Peyer's patch (tissue), 4 donors: ENCODE data around the gene PLXNC1. TPM values are rescaled to one million over a fixed set of nuclear protein-coding genes. Genes with fewer than 3 reads are reported as not detected.
A peak's percentile ranks its signal among the peaks of the same experiment; 100 is the strongest.

Source experiments
- DNase-seq, 3 donors: peaks; one replicate each; pipeline ENCODE4 v3.0.0-alpha.2; 2017 to 2019
- H3K27ac ChIP-seq, 4 donors: fragments of 200-600 bp; sonication (generic); one replicate each; pipeline ENCODE4 v1.5.1; 2016 to 2019
- H3K27me3 ChIP-seq, 2 donors: fragments of 200-600 bp; sonication (generic); one replicate each; pipeline ENCODE4 v1.5.1; 2019
- H3K36me3 ChIP-seq, 3 donors: fragments of 200-600 bp; sonication (generic); one replicate each; pipeline ENCODE4 v1.5.1; 2016 to 2019
- H3K4me1 ChIP-seq, 4 donors: fragments of 200-600 bp; sonication (generic); one replicate each; pipeline ENCODE4 v1.5.1; 2016 to 2019
- H3K4me3 ChIP-seq, 4 donors: fragments of 200-600 bp; sonication (generic); 1 replicate in 3 of 4; 2 replicates in 1 of 4; pipeline ENCODE4 v1.5.1; 2016 to 2019; ENCODE audit warnings: mild to moderate bottlenecking in 1 of 4
- H3K9me3 ChIP-seq, 4 donors: fragments of 200-600 bp; sonication (generic); one replicate each; pipeline ENCODE4 v1.5.1; 2016 to 2019; ENCODE audit warnings: mild to moderate bottlenecking in 1 of 4
- POLR2A ChIP-seq, 2 donors: fragments of 450-650 bp; IDR thresholded peaks; one replicate each; pipeline ENCODE4 v1.5.1; 2017; ENCODE audit warnings: antibody characterized with exemption in 2 of 2, mild to moderate bottlenecking in 2 of 2, moderate library complexity in 2 of 2
- total RNA-seq, 4 donors: library from RNA; depleted of rRNA; stranded (reverse); fragments of >200 nt; gene quantifications; one replicate each; pipeline ENCODE4 v1.1.0, GENCODE V29; 2016
- TF ChIP-seq, protein P1 (sequence below), 6 experiments: fragments of 450-650 bp in 4 of 6; fragments of 200-600 bp in 2 of 6; sonication (generic) in 1 of 6; IDR thresholded peaks; one replicate each; pipeline ENCODE4 v1.5.1; 2017 to 2019; ENCODE audit warnings: antibody characterized with exemption in 6 of 6, mild to moderate bottlenecking in 3 of 6, moderate library complexity in 1 of 6

Gene PLXNC1
- total RNA-seq, 4 donors from 2014 or later = 0.88 to 21.5 (median 5.1) TPM

DNA sequence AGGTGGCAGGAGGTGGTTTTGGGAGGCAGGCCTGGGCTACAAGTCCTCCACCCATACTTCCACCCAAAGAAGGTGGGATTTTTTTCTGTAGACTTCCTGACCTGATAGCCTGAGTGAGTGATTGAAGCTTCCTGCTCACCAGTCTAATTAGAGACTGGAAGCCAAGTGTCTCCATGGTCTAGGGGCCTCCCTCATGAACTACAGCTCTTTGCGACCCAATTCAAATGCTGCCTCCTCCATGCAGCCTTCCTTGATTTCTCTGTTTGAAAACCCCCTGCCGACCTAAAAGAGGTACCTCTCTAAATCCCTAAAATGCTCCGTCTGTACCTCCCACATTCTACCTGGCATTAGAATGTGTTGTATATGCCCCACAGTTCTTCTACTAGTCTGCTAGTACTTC, 124.9 kb downstream of the PLXNC1 start:
- Histone ChIP-seq H3K4me3 (no peak overlapping the region), H3K27me3 (no peaks in the 10 kb centered on the region), H3K4me1 (peaks cover 0 to 4% (median 0%) of the 10 kb centered on the region in 4 donors), H3K27ac (no peak overlapping the region), H3K36me3 (no peaks in the 10 kb centered on the region), H3K9me3 (no peaks in the 10 kb centered on the region)
- no peak for DNase-seq
- TF ChIP-seq, protein P1, sequence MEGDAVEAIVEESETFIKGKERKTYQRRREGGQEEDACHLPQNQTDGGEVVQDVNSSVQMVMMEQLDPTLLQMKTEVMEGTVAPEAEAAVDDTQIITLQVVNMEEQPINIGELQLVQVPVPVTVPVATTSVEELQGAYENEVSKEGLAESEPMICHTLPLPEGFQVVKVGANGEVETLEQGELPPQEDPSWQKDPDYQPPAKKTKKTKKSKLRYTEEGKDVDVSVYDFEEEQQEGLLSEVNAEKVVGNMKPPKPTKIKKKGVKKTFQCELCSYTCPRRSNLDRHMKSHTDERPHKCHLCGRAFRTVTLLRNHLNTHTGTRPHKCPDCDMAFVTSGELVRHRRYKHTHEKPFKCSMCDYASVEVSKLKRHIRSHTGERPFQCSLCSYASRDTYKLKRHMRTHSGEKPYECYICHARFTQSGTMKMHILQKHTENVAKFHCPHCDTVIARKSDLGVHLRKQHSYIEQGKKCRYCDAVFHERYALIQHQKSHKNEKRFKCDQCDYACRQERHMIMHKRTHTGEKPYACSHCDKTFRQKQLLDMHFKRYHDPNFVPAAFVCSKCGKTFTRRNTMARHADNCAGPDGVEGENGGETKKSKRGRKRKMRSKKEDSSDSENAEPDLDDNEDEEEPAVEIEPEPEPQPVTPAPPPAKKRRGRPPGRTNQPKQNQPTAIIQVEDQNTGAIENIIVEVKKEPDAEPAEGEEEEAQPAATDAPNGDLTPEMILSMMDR (IDR thresholded peaks at IDR 0.05) = no peak
- TF ChIP-seq POLR2A (IDR thresholded peaks at IDR 0.05) = no peak

DNA sequence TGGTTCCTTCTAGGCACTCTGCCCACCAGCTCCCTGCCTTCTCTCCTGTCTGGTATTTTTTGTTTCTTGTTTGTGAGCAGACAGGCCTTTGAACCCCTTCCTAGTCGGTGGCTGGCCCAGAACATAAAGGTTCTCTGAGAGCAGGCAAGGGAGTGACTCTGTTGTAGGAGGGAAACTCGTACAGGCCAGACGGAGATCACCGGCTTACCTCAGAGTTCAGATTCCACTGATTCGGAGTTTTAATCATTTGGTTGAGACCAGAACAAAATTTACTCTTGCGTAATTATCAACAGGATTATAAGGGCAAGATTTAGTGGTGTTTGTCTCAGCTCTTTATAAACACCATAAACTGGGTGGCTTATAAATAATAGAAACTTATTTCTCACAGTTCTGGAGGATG, 128.3 kb downstream of the PLXNC1 start:
- DNase-seq = no peak
- H3K4me1 ChIP-seq = no peaks in the 10 kb centered on the region
- no peaks in the 10 kb centered on the region for H3K36me3 ChIP-seq
- TF ChIP-seq, protein P1 (IDR thresholded peaks at IDR 0.05) = no peak
- TF ChIP-seq POLR2A (IDR thresholded peaks at IDR 0.05) = no peak
- H3K27me3 ChIP-seq = no peaks in the 10 kb centered on the region
- H3K9me3 ChIP-seq = no peaks in the 10 kb centered on the region
- H3K27ac ChIP-seq = no peak overlapping the region
- no peak overlapping the region for H3K4me3 ChIP-seq

DNA sequence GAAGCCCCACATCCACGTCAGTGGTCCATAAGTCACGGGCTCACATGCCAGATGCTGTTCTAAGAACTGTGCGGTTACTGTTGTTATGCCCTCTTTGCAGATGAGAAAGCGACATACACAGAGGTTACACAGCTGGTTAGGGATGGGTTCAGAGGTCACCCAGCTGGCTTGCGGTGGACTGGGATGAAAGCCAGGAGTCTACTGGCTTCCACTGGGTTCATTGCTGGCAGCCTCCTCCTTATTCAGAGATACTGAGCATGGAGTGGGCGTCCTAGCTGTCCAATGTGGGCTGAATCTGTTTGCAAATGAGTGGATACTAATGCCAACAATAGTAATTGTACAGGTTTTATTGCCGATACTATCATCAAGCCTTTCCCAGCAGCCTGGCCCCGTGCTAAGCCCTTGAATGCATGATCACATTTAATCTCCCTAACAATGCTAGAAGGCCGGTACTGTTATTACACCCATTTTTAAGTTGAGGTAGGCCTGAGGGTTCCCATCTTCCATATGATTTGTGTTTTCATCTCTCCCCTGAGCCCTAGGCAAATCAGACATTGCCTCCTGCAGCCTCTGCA, 129.1 kb downstream of the PLXNC1 start:
- no peak overlapping the region for H3K4me3 ChIP-seq
- no peak for DNase-seq
- H3K27ac ChIP-seq = no peak overlapping the region
- TF ChIP-seq POLR2A (IDR thresholded peaks at IDR 0.05) = no peak
- TF ChIP-seq, protein P1 (IDR thresholded peaks at IDR 0.05) = no peak
- H3K27me3 ChIP-seq = no peaks in the 10 kb centered on the region
- H3K4me1 ChIP-seq = no peaks in the 10 kb centered on the region
- no peaks in the 10 kb centered on the region for H3K9me3 ChIP-seq
- H3K36me3 ChIP-seq = no peaks in the 10 kb centered on the region

DNA sequence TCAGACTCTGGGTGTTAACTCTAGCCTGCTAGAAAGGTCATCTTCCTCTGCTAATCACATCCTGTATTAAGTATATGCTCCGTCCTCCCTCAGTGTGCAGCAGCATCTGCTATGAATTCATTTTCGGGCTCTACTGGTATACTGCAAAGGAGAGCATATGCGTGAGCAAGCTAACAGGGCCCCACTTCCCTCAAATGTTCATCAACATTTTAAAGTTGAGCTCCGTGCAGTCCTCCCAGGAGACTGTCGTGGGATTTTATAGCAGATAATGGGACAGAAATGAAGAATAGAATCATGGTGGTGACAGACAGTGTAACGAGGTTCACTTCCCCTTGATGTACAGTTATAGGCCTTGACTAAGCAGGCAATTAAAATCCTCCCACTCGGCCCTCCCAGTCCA, 131.7 kb downstream of the PLXNC1 start:
- H3K9me3 ChIP-seq = no peaks in the 10 kb centered on the region
- no peak for TF ChIP-seq POLR2A (IDR thresholded peaks at IDR 0.05)
- TF ChIP-seq, protein P1 (IDR thresholded peaks at IDR 0.05) = no peak
- no peak overlapping the region for H3K4me3 ChIP-seq
- H3K36me3 ChIP-seq = no peaks in the 10 kb centered on the region
- H3K27ac ChIP-seq = no peak overlapping the region
- no peaks in the 10 kb centered on the region for H3K27me3 ChIP-seq
- DNase-seq = no peak
- peaks cover 0 to 5% (median 0%) of the 10 kb centered on the region in 4 donors for H3K4me1 ChIP-seq

DNA sequence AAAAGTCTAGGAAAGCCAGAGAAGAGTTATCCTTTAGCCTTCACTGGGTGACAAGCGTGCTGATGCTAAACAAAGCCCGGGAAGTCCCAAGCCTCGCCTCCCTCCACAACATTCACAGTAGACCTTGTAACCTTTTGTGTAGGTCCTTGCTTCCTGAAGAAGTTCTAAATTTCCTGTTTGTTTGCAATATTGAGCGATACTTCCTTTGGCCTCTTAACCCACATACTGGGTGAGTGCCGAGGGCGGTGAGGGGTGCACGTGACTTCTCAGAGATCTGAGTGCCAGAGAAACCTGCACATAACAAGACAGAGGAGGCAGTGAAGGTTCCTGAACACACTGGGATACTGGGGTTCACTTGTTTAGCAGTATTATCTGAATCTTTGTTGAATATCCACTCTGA, 134.3 kb downstream of the PLXNC1 start:
- Histone ChIP-seq H3K9me3 (no peaks in the 10 kb centered on the region), H3K4me3 (no peak overlapping the region), H3K4me1 (peaks cover 0 to 13% (median 0%) of the 10 kb centered on the region in 4 donors), H3K27ac (peak overlapping the region in 2 of 4 donors; percentile 15 to 65), H3K27me3 (no peaks in the 10 kb centered on the region), H3K36me3 (no peaks in the 10 kb centered on the region)
- DNase-seq = peak in 2 of 3 donors; percentile 75 to 81
- TF ChIP-seq, protein P1 (IDR thresholded peaks at IDR 0.05) = no peak
- TF ChIP-seq POLR2A (IDR thresholded peaks at IDR 0.05) = no peak

DNA sequence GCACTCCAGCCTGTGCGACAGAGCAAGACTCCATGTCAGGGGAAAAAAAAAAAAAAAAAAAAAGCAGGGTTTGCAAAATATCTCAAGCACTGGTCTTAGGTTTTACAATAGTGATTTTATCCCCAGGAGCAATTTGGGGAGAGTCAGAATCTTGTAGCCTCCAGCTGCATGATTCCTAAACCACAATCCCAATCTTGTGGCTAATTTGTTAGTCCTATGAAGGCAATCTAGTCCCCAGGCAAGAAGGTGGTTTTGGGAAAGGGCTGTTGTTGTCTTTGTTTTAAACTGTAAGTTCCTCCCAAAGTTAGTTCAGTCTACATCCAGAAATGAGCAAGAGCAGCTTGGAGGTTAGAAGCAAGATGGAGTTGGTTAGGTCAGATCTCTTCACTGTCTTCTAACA, 135.7 kb downstream of the PLXNC1 start:
- no peak for DNase-seq
- H3K4me1 ChIP-seq = peaks cover 0 to 13% (median 0%) of the 10 kb centered on the region in 4 donors
- H3K27me3 ChIP-seq = no peaks in the 10 kb centered on the region
- H3K36me3 ChIP-seq = no peaks in the 10 kb centered on the region
- H3K9me3 ChIP-seq = no peaks in the 10 kb centered on the region
- H3K27ac ChIP-seq = no peak overlapping the region
- H3K4me3 ChIP-seq = no peak overlapping the region
- TF ChIP-seq, protein P1 (IDR thresholded peaks at IDR 0.05) = no peak
- no peak for TF ChIP-seq POLR2A (IDR thresholded peaks at IDR 0.05)
